Testis (tissue), 3 donors: Measurements from ENCODE around the gene ASB18. TPM values are rescaled to one million over a fixed set of nuclear protein-coding genes. Genes with fewer than 3 reads are reported as not detected.
A peak's percentile ranks its signal among the peaks of the same experiment; 100 is the strongest.

Experiments
- DNase-seq: peaks from one replicate; pipeline ENCODE4 v3.0.0-alpha.2; 2019
- H3K27ac ChIP-seq, 2 donors: fragments of 200-600 bp; sonication (generic); one replicate each; pipeline ENCODE4 v1.5.1; 2019
- H3K27me3 ChIP-seq: fragments of 200-600 bp; sonication (generic); one replicate; pipeline ENCODE4 v1.5.1; 2019
- H3K36me3 ChIP-seq: fragments of 200-600 bp; sonication (generic); one replicate; pipeline ENCODE4 v1.5.1; 2017; ENCODE audit warnings: low read depth; ENCODE audit errors: missing control alignments
- H3K4me1 ChIP-seq: fragments of 200-600 bp; sonication (generic); one replicate; pipeline ENCODE4 v1.5.1; 2019
- H3K4me3 ChIP-seq, 2 donors: fragments of 200-600 bp; sonication (generic); one replicate each; pipeline ENCODE4 v1.5.1; 2017 to 2019
- H3K9me3 ChIP-seq: fragments of 200-600 bp; sonication (generic); one replicate; pipeline ENCODE4 v1.5.1; 2017
- POLR2A ChIP-seq: fragments of 450-650 bp; IDR thresholded peaks from one replicate; pipeline ENCODE4 v1.6.1; 2017; ENCODE audit warnings: antibody characterized with exemption, mild to moderate bottlenecking, moderate library complexity
- WGBS, 2 donors: methylation state at CpG; one replicate each; pipeline ENCODE4 v1.1.5; 2018; 5-methylcytosine and 5-hydroxymethylcytosine counted together
- intact Hi-C: fragments of 100-400 bp; cut with DNase I; formaldehyde crosslinking; loops from one replicate; pipeline ENCODE4 v1.15.1; 2023; ENCODE audit warnings: low total_unique reads
- polyA plus RNA-seq: library from polyadenylated mRNA; stranded (reverse); fragments of 350-450 nt; fragmentation: Illumina TruSeq; extraction: RNeasy Lipid Tissue Mini Kit (QIAGEN cat#74804); gene quantifications from one replicate; pipeline ENCODE4 v1.2.3, GENCODE V29; 2014; ENCODE audit warnings: low read depth, low replicate concordance; ENCODE audit not compliant: insufficient read depth
- total RNA-seq, 2 donors: library from RNA; depleted of rRNA; stranded (reverse); fragments of >200 nt; gene quantifications; one replicate each; pipeline ENCODE4 v1.2.3, GENCODE V29; 2016
- TF ChIP-seq, protein P1 (sequence below), 3 experiments: fragments of 450-650 bp in 2 of 3; fragments of 200-600 bp in 1 of 3; sonication (generic) in 1 of 3; IDR thresholded peaks; one replicate each; pipeline ENCODE4 v1.5.1; 2016 to 2019; ENCODE audit warnings: antibody characterized with exemption in 3 of 3, mild to moderate bottlenecking in 2 of 3, moderate library complexity in 1 of 3

The ASB18 gene
- total and polyA plus RNA-seq, 3 donors from 2014 or later = 0.43 to 4.9 (median 0.67) TPM

DNA sequence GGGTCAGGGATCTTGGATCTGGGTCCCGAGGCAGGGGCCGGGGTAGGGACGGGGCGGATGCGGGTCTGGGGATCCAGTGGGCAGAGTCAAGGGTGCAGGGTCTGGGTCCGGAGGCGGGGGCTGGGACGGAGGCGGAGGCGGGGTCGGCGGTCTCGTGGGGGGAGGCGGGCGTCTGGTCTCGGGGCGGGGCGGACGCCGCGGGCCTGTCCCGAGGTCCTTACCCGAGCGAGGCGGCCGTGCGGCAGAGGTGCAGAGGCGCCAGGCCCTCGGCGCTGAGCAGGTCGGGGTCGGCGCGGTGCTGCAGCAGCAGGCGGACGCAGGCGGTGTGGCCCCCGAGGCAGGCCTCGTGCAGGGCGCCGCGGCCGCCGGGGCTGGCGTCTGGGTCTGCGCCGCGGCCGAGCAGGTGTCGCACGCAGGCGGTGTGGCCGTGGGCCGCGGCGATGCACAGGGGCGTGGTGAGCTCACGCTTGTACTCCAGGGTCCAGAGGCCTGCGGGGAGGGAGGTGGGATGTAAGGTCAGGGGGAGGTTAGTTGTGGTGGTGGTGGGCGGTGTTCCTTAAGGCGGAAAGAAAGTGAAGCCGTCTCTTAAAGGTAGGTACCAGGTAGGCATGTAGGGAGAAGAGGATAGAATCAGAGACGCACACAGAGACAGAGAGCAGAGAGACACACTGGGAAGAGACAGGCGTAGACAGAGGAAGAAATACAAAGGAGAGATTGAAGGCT lies 26.6 kb downstream of the ASB18 start:
- H3K9me3 ChIP-seq = no peaks in the 10 kb centered on the region
- intact Hi-C loops = no loop called here
- 7 to 19% methylated on average over 10 to 64 of the region's 64 CpGs for WGBS, 2 donors
- peaks cover 5% of the 10 kb centered on the region for H3K4me1 ChIP-seq
- peak overlapping the region in 1 of 2 donors; percentile 2 for H3K4me3 ChIP-seq
- TF ChIP-seq, protein P1, sequence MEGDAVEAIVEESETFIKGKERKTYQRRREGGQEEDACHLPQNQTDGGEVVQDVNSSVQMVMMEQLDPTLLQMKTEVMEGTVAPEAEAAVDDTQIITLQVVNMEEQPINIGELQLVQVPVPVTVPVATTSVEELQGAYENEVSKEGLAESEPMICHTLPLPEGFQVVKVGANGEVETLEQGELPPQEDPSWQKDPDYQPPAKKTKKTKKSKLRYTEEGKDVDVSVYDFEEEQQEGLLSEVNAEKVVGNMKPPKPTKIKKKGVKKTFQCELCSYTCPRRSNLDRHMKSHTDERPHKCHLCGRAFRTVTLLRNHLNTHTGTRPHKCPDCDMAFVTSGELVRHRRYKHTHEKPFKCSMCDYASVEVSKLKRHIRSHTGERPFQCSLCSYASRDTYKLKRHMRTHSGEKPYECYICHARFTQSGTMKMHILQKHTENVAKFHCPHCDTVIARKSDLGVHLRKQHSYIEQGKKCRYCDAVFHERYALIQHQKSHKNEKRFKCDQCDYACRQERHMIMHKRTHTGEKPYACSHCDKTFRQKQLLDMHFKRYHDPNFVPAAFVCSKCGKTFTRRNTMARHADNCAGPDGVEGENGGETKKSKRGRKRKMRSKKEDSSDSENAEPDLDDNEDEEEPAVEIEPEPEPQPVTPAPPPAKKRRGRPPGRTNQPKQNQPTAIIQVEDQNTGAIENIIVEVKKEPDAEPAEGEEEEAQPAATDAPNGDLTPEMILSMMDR (IDR thresholded peaks at IDR 0.05) = no peak
- no peak for TF ChIP-seq POLR2A
- no peaks in the 10 kb centered on the region for H3K36me3 ChIP-seq
- H3K27me3 ChIP-seq = no peaks in the 10 kb centered on the region
- no peak for DNase-seq
- no peak overlapping the region for H3K27ac ChIP-seq

DNA sequence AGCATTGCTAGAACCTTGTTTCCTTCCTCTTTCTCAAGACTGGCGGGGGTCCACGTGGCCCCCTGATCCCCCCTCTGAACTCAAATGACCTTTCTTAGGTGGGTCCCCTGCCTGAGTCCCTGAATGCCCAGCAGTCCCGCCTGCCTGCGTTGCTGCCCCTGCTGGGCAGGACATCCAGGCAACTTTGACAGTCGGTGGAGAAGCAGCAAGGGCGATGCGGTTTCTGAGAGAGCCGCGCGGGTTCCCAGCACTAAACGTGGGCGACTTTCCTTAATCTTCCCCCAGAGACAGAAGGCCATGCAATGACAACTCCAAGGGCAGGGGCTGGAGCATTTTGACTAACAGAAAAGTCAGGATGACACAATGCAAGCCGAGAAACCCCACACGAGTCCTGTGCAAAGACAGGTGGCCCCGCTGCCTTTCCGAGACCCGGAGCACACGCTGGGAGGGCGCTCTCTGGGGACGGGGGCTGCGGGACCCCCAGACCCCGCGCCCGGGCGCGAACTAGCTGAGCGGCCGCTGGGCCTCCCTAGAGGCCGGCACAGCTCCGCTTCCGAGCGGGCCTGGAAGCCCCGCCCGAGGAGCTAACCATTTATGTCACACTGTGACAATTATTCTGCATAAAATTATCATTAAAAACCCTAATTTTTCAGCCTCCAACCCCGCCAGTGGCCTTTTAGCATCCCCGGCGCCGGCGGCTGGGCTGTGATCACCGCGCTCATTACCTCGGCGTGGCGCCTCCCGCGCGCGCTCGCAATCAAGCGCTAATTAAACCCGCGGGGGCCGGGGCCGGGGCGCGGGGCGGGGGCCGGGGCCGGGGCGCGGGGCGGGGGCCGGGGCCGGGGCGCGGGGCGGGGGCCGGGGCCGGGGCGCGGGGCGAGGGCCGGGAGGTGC lies 27.4 kb downstream of the ASB18 start:
- 1 to 2% methylated on average over 15 to 58 of the region's 73 CpGs for WGBS, 2 donors
- no peak for DNase-seq
- H3K27me3 ChIP-seq = no peaks in the 10 kb centered on the region
- no peaks in the 10 kb centered on the region for H3K36me3 ChIP-seq
- no peak overlapping the region for H3K4me3 ChIP-seq
- H3K27ac ChIP-seq = no peak overlapping the region
- H3K4me1 ChIP-seq = peaks cover 5% of the 10 kb centered on the region
- intact Hi-C loops = no loop called here
- H3K9me3 ChIP-seq = no peaks in the 10 kb centered on the region
- TF ChIP-seq, protein P1 (IDR thresholded peaks at IDR 0.05) = no peak
- no peak for TF ChIP-seq POLR2A

DNA sequence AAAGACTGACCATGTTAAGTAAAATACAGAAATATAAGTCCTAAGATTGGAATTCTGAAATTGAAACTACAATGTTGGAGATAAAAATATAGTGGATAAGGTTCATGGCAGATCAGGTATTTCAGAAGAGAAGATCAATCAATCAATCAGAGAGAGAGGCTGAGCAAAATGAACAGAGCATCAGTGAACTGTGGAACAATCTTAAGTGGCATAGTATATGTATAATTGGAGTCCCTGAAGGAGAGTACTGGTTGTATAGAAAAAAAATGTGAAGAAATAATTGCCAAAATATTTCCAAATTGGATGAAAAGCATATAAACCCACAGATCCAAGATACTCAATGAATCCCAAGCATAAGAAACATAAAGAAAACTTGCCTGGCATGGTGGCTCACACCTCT lies 35.0 kb downstream of the ASB18 start:
- Histone ChIP-seq H3K4me3 (no peak overlapping the region), H3K36me3 (no peaks in the 10 kb centered on the region), H3K27me3 (no peaks in the 10 kb centered on the region), H3K4me1 (no peaks in the 10 kb centered on the region), H3K27ac (no peak overlapping the region), H3K9me3 (no peaks in the 10 kb centered on the region)
- no peak for DNase-seq
- intact Hi-C loops = no loop called here
- no peak for TF ChIP-seq POLR2A
- TF ChIP-seq, protein P1 (IDR thresholded peaks at IDR 0.05) = no peak

DNA sequence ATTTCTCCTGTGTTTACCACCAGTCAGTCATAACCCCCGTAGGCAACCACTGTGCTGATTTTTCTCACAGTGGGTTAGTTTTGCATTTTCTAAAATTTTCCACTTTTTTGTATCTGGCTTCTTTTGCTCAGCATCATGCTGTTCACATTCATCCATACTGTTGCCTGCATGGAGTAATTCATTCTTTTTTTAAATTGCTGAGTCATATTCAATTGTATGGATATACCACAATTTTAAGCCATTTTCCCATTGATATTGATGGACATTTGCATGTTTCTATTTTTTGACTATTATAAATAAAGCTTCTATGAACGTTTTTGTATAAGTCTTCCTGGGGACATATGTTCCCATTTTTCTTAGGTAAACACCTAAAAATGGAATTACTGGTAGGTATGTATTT lies 40.5 kb downstream of the ASB18 start:
- intact Hi-C loops = no loop called here
- 78 to 92% methylated on average over 2 of the region's 2 CpGs for WGBS, 2 donors
- Histone ChIP-seq H3K27me3 (no peaks in the 10 kb centered on the region), H3K4me1 (no peaks in the 10 kb centered on the region), H3K27ac (no peak overlapping the region), H3K36me3 (no peaks in the 10 kb centered on the region), H3K9me3 (no peaks in the 10 kb centered on the region), H3K4me3 (no peak overlapping the region)
- DNase-seq = no peak
- TF ChIP-seq POLR2A = no peak

DNA sequence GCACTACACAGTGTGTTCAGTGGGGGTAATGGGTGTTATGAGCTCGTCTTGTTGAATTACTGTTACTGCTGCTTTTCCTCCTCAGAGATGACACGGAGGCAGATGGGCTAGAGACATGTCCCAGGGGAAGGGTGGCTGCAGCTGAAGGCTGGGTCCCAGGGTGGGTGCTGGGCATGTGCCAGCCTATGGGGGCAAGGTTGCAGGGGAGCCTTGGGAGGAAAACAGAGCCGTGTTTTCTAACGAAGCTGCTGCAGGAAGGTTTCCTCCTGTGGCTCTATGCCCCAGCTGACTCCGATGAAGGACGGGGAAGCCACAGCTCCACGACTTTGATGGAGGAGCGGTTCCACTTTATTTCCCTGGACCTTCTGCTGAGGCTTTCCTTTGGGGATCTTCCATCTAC lies 42.4 kb downstream of the ASB18 start:
- DNase-seq = no peak
- Histone ChIP-seq H3K9me3 (no peaks in the 10 kb centered on the region), H3K27ac (no peak overlapping the region), H3K27me3 (no peaks in the 10 kb centered on the region), H3K4me3 (no peak overlapping the region), H3K36me3 (no peaks in the 10 kb centered on the region), H3K4me1 (no peaks in the 10 kb centered on the region)
- whole genome bisulfite sequencing, 2 donors = 84 to 89% methylated on average over 8 of the region's 8 CpGs
- no peak for TF ChIP-seq POLR2A
- TF ChIP-seq, protein P1 (IDR thresholded peaks at IDR 0.05) = no peak
- intact Hi-C loops = no loop called here
